Measurements from ENCODE around the gene SLCO4A1.

Gene SLCO4A1

DNA sequence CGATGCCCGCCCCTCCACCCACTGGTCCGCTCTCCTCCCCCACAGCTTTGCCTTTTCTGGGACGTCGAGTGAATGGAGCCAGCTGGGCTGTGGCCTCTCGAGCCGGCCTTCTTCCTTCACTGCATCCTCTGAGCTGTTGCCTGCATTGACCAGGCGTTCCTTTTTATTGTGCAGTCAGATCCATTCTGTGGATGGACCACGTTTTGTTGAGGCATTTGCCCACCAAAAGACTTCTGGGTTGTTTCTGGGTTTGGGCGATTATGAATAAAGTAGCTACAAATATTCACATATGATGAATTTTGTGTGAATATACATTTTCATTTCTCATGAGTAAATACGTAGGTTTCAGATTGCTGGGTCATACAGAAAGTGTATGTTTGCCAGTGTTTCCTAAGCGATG, 76.2 kb downstream of the SLCO4A1 start:
- TF ChIP-seq SIN3A (IDR thresholded peaks at IDR 0.05; ENCODE audit: borderline replicate concordance, insufficient read depth, low read length) = no peak
- TF ChIP-seq, protein P1, sequence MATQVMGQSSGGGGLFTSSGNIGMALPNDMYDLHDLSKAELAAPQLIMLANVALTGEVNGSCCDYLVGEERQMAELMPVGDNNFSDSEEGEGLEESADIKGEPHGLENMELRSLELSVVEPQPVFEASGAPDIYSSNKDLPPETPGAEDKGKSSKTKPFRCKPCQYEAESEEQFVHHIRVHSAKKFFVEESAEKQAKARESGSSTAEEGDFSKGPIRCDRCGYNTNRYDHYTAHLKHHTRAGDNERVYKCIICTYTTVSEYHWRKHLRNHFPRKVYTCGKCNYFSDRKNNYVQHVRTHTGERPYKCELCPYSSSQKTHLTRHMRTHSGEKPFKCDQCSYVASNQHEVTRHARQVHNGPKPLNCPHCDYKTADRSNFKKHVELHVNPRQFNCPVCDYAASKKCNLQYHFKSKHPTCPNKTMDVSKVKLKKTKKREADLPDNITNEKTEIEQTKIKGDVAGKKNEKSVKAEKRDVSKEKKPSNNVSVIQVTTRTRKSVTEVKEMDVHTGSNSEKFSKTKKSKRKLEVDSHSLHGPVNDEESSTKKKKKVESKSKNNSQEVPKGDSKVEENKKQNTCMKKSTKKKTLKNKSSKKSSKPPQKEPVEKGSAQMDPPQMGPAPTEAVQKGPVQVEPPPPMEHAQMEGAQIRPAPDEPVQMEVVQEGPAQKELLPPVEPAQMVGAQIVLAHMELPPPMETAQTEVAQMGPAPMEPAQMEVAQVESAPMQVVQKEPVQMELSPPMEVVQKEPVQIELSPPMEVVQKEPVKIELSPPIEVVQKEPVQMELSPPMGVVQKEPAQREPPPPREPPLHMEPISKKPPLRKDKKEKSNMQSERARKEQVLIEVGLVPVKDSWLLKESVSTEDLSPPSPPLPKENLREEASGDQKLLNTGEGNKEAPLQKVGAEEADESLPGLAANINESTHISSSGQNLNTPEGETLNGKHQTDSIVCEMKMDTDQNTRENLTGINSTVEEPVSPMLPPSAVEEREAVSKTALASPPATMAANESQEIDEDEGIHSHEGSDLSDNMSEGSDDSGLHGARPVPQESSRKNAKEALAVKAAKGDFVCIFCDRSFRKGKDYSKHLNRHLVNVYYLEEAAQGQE (IDR thresholded peaks at IDR 0.05; ENCODE audit: insufficient read depth in 1 of 2, low read depth in 2 of 2, low read length in 2 of 2) = no peak
- no peak for TF ChIP-seq POLR2AphosphoS5 (IDR thresholded peaks at IDR 0.05; ENCODE audit: low read depth, low read length)
- TF ChIP-seq FOXP2 (optimal IDR thresholded peaks at IDR 0.05; ENCODE audit: borderline replicate concordance, extremely low read depth, extremely low read length, insufficient read depth) = no peak

DNA sequence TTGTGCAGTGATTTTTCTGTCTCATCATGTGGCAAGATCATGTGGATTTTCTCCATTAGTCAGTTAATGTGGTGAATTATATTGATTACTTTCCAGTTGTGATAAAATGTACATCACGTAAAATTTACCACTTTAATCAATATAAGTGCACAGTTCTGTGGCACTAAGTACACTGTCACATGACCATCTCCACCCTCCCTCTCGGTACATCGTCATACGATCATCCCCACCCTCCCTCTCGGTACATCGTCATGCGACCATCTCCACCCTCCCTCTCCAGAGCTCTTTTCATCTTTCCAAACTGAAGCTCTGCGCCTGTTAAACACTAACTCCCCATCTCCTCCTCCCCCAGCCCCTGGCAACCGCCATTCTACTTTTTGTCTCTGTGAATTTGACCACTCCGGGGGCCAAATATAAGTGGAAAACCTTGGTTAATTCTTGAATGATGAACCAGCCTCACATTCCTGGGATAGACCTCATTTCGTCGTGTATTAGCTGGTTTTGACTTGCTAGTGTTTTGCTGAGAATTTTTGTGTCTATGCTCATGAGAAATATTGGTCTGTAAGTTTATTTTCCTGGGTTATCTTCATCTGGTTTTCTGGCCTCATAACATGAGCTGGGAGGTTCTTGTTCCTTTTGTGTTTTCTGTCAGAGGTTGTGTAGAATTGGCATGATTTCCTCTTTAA, 77.1 kb downstream of the SLCO4A1 start:
- TF ChIP-seq FOXP2 (optimal IDR thresholded peaks at IDR 0.05; ENCODE audit: borderline replicate concordance, extremely low read depth, extremely low read length, insufficient read depth) = no peak
- no peak for TF ChIP-seq POLR2AphosphoS5 (IDR thresholded peaks at IDR 0.05; ENCODE audit: low read depth, low read length)
- TF ChIP-seq, protein P1 (IDR thresholded peaks at IDR 0.05; ENCODE audit: insufficient read depth in 1 of 2, low read depth in 2 of 2, low read length in 2 of 2) = no peak
- no peak for TF ChIP-seq SIN3A (IDR thresholded peaks at IDR 0.05; ENCODE audit: borderline replicate concordance, insufficient read depth, low read length)
- TF ChIP-seq TAF1 (IDR thresholded peaks at IDR 0.05; ENCODE audit: borderline replicate concordance, insufficient read depth, low read length) = no peak
